Mesendoderm (in vitro differentiated cells): Measurements from ENCODE around the gene GPR148.
A peak's percentile ranks its signal among the peaks of the same experiment; 100 is the strongest.

Experiments used
- DNase-seq: peaks from one replicate; pipeline ENCODE4 v3.0.0; 2013
- H2AK5ac ChIP-seq: 2 replicates; pipeline ENCODE4 v1.6.1; 2013; ENCODE audit warnings: low read length, inconsistent platforms
- H2BK120ac ChIP-seq: 2 replicates; pipeline ENCODE4 v1.6.1; 2013; ENCODE audit warnings: low read depth, mild to moderate bottlenecking, low read length, moderate library complexity, mixed read lengths
- H2BK15ac ChIP-seq: replicated peaks from 2 replicates; pipeline ENCODE4 v1.6.1; 2013; ENCODE audit warnings: low read depth, mild to moderate bottlenecking, moderate library complexity
- H2BK5ac ChIP-seq: 2 replicates; pipeline ENCODE4 v1.6.1; 2013; ENCODE audit warnings: low read length, inconsistent platforms
- H3K18ac ChIP-seq: 2 replicates; pipeline ENCODE4 v1.6.1; 2013; ENCODE audit warnings: mild to moderate bottlenecking, low read length, mixed read lengths
- H3K23ac ChIP-seq: one replicate; pipeline ENCODE4 v1.6.1; 2013; ENCODE audit warnings: low read length
- H3K27ac ChIP-seq: 2 replicates; pipeline ENCODE4 v1.5.1; 2013; ENCODE audit warnings: low read depth, mild to moderate bottlenecking, inconsistent platforms, low read length, moderate library complexity
- H3K27me3 ChIP-seq: 2 replicates; pipeline ENCODE4 v1.6.1; 2013; ENCODE audit warnings: low read length, control low read depth, mild to moderate bottlenecking, inconsistent platforms; ENCODE audit not compliant: insufficient read depth, poor library complexity
- H3K36me3 ChIP-seq: 2 replicates; pipeline ENCODE4 v1.6.1; 2013; ENCODE audit warnings: low read length, inconsistent platforms; ENCODE audit not compliant: control insufficient read depth, insufficient read depth
- H3K4ac ChIP-seq: one replicate; pipeline ENCODE4 v1.6.1; 2013; ENCODE audit warnings: low read depth, mild to moderate bottlenecking, low read length, moderate library complexity
- H3K4me1 ChIP-seq: 2 replicates; pipeline ENCODE4 v1.6.1; 2013; ENCODE audit warnings: low read depth, low read length, inconsistent platforms; ENCODE audit not compliant: control insufficient read depth
- H3K4me2 ChIP-seq: 2 replicates; pipeline ENCODE4 v1.6.1; 2013; ENCODE audit warnings: low read length
- H3K4me3 ChIP-seq: 2 replicates; pipeline ENCODE4 v1.5.1; 2013; ENCODE audit warnings: mild to moderate bottlenecking, low read length
- H3K56ac ChIP-seq: one replicate; pipeline ENCODE4 v1.6.1; 2013; ENCODE audit warnings: low read length
- H3K79me1 ChIP-seq: 2 replicates; pipeline ENCODE4 v1.6.1; 2013; ENCODE audit warnings: low read length, inconsistent platforms
- H3K79me2 ChIP-seq: 2 replicates; pipeline ENCODE4 v1.6.1; 2013; ENCODE audit warnings: mild to moderate bottlenecking, low read length; ENCODE audit not compliant: control insufficient read depth, insufficient read depth
- H3K9ac ChIP-seq: 2 replicates; pipeline ENCODE4 v1.6.1; 2013; ENCODE audit warnings: low read length, inconsistent platforms
- H4K5ac ChIP-seq: one replicate; pipeline ENCODE4 v1.6.1; 2013; ENCODE audit warnings: low read length
- H4K8ac ChIP-seq: one replicate; pipeline ENCODE4 v1.6.1; 2013; ENCODE audit warnings: low read depth, mild to moderate bottlenecking, control low read depth, low read length, moderate library complexity
- WGBS: extraction: QIAGEN DNeasy Blood & Tissue Kit; methylation state at CpG from one replicate; pipeline ENCODE4 v1.1.7; 2013; ENCODE audit warnings: low lambda C conversion rate, missing lambda C conversion rate; ENCODE audit not compliant: insufficient coverage; ENCODE audit errors: extremely low coverage; 5-methylcytosine and 5-hydroxymethylcytosine counted together

Gene GPR148

DNA sequence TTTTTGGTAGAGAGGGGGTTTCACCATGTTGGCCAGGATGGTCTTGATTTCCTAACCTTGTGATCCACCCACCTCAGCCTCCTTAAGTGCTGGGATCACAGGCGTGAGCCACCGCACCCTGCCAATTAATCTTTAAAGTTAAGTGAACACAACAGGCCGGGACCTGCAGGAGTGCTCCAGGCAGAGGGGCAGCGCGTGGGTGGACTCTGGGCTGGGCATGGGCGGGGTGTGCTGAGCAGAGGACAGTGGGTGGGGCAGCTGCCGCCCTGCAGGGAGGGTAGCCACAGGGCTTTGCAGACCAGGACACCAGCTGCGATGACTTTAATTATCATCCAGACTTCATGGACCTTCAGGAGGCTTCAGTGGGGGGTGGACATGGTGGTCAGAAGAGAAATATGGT, 8.8 kb upstream of the GPR148 start:
- Histone ChIP-seq H3K27me3 (no peaks in the 10 kb centered on the region), H3K23ac (no peak overlapping the region), H3K4me1 (no peaks in the 10 kb centered on the region), H3K18ac (no peak overlapping the region), H2AK5ac (no peak overlapping the region), H3K79me2 (no peaks in the 10 kb centered on the region), H3K36me3 (no peaks in the 10 kb centered on the region), H3K4me3 (no peak overlapping the region), H2BK15ac (no peak overlapping the region), H3K79me1 (no peaks in the 10 kb centered on the region), H2BK120ac (no peak overlapping the region), H3K9ac (no peak overlapping the region), H3K4me2 (no peak overlapping the region), H4K5ac (no peak overlapping the region), H3K27ac (no peak overlapping the region), H3K4ac (no peak overlapping the region), H3K56ac (no peak overlapping the region), H4K8ac (no peak overlapping the region), H2BK5ac (no peak overlapping the region)
- WGBS, result no CpG with 5 or more reads among the region's 8 CpGs
- no peak for DNase-seq

DNA sequence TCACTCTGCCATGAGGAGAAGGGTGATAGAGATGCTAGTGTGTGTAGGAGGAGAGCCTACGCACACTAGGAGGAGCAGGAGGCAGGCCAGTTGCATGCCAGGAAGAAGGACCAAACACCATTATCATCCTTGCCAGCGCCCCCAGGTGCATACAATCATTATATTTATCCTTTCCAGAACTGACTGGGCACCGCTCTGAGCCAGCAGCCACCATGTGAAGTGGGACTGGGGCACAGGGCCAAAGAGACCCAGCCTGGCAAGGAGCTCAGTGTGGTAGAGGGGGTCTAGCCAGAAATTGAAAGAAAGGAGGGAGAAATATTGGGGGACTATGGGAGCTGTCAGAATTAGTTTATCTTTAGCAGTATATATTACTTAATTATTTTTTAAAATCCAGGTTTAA, 8.3 kb upstream of the GPR148 start:
- no CpG with 5 or more reads among the region's 3 CpGs for WGBS
- Histone ChIP-seq H3K4me2 (no peak overlapping the region), H4K8ac (no peak overlapping the region), H3K4ac (no peak overlapping the region), H2BK15ac (no peak overlapping the region), H3K79me2 (no peaks in the 10 kb centered on the region), H3K27me3 (no peaks in the 10 kb centered on the region), H3K36me3 (no peaks in the 10 kb centered on the region), H3K27ac (no peak overlapping the region), H3K18ac (no peak overlapping the region), H2AK5ac (no peak overlapping the region), H2BK120ac (no peak overlapping the region), H2BK5ac (no peak overlapping the region), H3K9ac (no peak overlapping the region), H3K79me1 (no peaks in the 10 kb centered on the region), H3K56ac (no peak overlapping the region), H4K5ac (no peak overlapping the region), H3K4me1 (no peaks in the 10 kb centered on the region), H3K4me3 (no peak overlapping the region), H3K23ac (no peak overlapping the region)
- DNase-seq, result no peak

GRCh38 chr2:130724455-130724854, 4.4 kb upstream of the GPR148 start:
- Histone ChIP-seq H3K9ac (no peak overlapping the region), H3K79me2 (no peaks in the 10 kb centered on the region), H3K4me2 (no peak overlapping the region), H3K4ac (no peak overlapping the region), H3K4me3 (no peak overlapping the region), H3K27ac (no peak overlapping the region), H3K79me1 (no peaks in the 10 kb centered on the region), H2BK5ac (no peak overlapping the region), H3K18ac (no peak overlapping the region), H2AK5ac (no peak overlapping the region), H3K36me3 (no peaks in the 10 kb centered on the region), H4K8ac (no peak overlapping the region), H2BK120ac (no peak overlapping the region), H3K56ac (no peak overlapping the region), H4K5ac (no peak overlapping the region), H3K23ac (no peak overlapping the region), H3K27me3 (no peaks in the 10 kb centered on the region), H3K4me1 (peaks cover 3% of the 10 kb centered on the region), H2BK15ac (no peak overlapping the region)
- no CpG with 5 or more reads among the region's 2 CpGs for WGBS
- DNase-seq, result no peak

- Histone ChIP-seq H3K27me3 (no peaks in the 10 kb centered on the region), H3K4me1 (peaks cover 3% of the 10 kb centered on the region), H3K18ac (no peak overlapping the region), H3K4me2 (peak overlapping the region; percentile 78), H4K5ac (no peak overlapping the region), H2AK5ac (no peak overlapping the region), H3K23ac (no peak overlapping the region), H3K79me2 (no peaks in the 10 kb centered on the region), H2BK120ac (no peak overlapping the region), H3K9ac (peak overlapping the region; percentile 81), H3K4ac (no peak overlapping the region), H3K27ac (no peak overlapping the region), H3K4me3 (peak overlapping the region; percentile 45), H2BK15ac (no peak overlapping the region), H3K36me3 (no peaks in the 10 kb centered on the region), H4K8ac (no peak overlapping the region), H3K56ac (peak overlapping the region; percentile 87), H3K79me1 (no peaks in the 10 kb centered on the region), H2BK5ac (no peak overlapping the region)
- no CpG with 5 or more reads among the region's 20 CpGs for WGBS
- DNase-seq, result no peak
Measured at GRCh38 chr2:130726614-130727180, 2.2 kb upstream of the GPR148 start.

DNA sequence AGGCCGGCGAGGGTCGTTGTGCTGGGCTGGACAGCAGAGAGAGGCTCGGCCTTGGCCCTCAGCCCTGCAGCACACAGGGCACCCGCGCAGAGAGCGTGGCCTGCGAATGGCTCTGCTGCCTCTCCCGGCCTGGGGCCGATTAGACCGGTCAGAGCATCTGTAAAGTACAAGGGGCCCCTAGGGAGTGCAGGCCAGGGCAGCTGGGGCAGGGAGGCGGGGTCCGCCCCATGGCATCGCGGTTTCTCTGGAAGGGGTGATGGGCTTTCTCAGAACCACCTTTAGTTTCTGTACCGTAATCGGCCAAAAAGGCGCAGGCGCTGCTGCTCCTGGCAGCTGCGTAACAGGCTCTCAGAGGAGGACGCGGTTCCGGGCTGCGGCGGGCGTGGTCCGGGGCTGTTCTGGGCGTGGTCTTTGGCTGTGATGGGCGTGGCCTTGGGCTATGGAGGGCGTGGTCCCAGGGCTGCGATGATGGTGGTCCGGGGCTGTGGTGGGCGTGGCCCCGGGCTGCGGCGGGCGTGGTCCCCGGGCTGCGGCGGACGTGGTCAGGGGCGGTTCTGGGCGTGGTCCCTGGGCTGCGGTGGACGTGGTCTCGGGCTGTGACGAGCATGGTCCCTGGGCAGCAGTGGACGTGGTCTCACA, 1.5 kb upstream of the GPR148 start:
- no peak overlapping the region for H3K23ac ChIP-seq
- no peak overlapping the region for H2AK5ac ChIP-seq
- no peak overlapping the region for H2BK120ac ChIP-seq
- no CpG with 5 or more reads among the region's 48 CpGs for WGBS
- no peaks in the 10 kb centered on the region for H3K27me3 ChIP-seq
- H2BK5ac ChIP-seq, result no peak overlapping the region
- no peak overlapping the region for H3K27ac ChIP-seq
- H4K5ac ChIP-seq, result no peak overlapping the region
- H3K4me3 ChIP-seq, result peak overlapping the region; percentile 49
- H3K4me2 ChIP-seq, result peak overlapping the region; percentile 93
- H3K4ac ChIP-seq, result peak overlapping the region; percentile 25
- H3K18ac ChIP-seq, result no peak overlapping the region
- H3K9ac ChIP-seq, result peak overlapping the region; percentile 81
- H3K36me3 ChIP-seq, result no peaks in the 10 kb centered on the region
- no peak overlapping the region for H2BK15ac ChIP-seq
- peak overlapping the region; percentile 91 for H3K56ac ChIP-seq
- no peaks in the 10 kb centered on the region for H3K79me1 ChIP-seq
- H3K4me1 ChIP-seq, result peaks cover 3% of the 10 kb centered on the region
- peak; percentile 95 for DNase-seq
- H3K79me2 ChIP-seq, result no peaks in the 10 kb centered on the region
- H4K8ac ChIP-seq, result no peak overlapping the region

GRCh38 chr2:130728007-130728454, 839 bp upstream of the GPR148 start:
- H3K36me3 ChIP-seq, result no peaks in the 10 kb centered on the region
- no peaks in the 10 kb centered on the region for H3K79me1 ChIP-seq
- H4K5ac ChIP-seq, result no peak overlapping the region
- no peak overlapping the region for H2AK5ac ChIP-seq
- H3K4me2 ChIP-seq, result peak overlapping the region; percentile 93
- peak overlapping the region; percentile 49 for H3K4me3 ChIP-seq
- peak overlapping the region; percentile 91 for H3K56ac ChIP-seq
- H4K8ac ChIP-seq, result no peak overlapping the region
- H3K27me3 ChIP-seq, result no peaks in the 10 kb centered on the region
- no peak overlapping the region for H3K23ac ChIP-seq
- no peak overlapping the region for H3K27ac ChIP-seq
- H2BK5ac ChIP-seq, result no peak overlapping the region
- H2BK120ac ChIP-seq, result no peak overlapping the region
- DNase-seq, result peak; percentile 51
- H3K4ac ChIP-seq, result no peak overlapping the region
- H3K79me2 ChIP-seq, result no peaks in the 10 kb centered on the region
- WGBS, result no CpG with 5 or more reads among the region's 12 CpGs
- no peak overlapping the region for H2BK15ac ChIP-seq
- H3K18ac ChIP-seq, result no peak overlapping the region
- H3K4me1 ChIP-seq, result peaks cover 3% of the 10 kb centered on the region
- H3K9ac ChIP-seq, result peak overlapping the region; percentile 69
